GM18873 (cell line): ENCODE results near the gene SRD5A2.
"Not testable (repeated sequence)": the region's sequence is repeated elsewhere in the genome, so short reads cannot be mapped to it uniquely, and the experiment has no call there.

Experiments
- ATAC-seq: cut with Tn5 transposase; IDR thresholded peaks from one replicate; pipeline ENCODE4 v1.9.1; 2021; ENCODE audit warnings: mild to moderate bottlenecking, moderate library complexity, moderate number of reproducible peaks; ENCODE audit not compliant: unreplicated experiment, low FRiP score

The SRD5A2 gene

DNA sequence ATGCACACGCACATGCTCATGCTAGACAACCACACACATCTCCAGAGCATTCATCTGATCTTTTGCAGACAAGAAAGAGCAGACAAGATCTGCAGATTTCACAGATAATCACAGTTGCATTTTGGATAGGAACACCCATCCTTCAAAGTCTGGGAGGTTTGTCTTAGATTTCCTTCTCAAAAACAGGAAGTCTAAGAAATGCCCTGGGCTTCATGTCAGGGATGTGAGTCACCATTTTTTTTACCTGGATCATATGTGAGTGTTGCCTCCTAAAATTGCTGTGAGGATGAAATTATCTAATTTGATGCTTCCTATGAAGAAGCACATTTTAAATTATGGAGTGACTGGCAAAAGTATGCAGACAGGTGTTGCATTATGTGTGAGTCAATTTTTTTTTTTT is 46.1 kb downstream of the SRD5A2 start:
- ATAC-seq: no peak

DNA sequence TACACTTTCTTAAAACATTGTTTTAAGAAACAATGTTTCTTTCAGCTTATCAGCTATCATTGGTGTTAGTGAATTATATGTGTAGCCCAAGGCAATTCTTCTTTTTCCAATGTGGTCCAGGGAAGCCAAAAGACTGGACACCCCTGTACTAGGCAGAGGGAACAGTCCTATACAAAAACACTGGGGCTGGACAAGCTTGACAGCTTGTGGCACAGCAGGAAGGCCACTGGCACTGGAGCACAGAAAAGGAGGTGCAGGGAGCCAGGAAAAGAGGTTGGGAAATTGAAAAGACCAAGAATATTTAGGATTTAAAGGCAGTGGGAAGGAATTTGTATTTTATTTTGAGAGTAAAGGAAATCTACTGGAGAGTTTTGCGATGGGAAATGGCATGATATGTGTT is 47.7 kb downstream of the SRD5A2 start:
- ATAC-seq: no peak

DNA sequence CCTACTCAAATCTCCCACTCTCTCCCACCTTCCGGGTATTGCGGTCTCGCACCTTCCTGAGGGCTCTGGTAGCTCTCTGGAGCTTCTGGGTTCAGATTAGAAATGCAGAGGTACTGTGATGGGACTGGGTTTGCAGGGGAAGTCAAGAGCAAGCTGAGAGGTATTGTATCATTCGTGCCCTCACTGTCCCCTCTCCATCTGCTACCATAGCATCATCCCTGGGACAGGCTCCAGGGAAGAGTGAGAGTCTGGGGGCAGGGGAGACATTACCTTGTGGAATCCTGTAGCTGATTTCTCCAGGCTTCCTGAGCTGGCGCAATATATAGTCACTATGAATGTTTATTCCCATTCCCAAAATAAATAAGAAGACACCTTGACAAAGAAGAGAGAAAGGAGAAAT is 49.6 kb downstream of the SRD5A2 start:
- no peak for ATAC-seq

DNA sequence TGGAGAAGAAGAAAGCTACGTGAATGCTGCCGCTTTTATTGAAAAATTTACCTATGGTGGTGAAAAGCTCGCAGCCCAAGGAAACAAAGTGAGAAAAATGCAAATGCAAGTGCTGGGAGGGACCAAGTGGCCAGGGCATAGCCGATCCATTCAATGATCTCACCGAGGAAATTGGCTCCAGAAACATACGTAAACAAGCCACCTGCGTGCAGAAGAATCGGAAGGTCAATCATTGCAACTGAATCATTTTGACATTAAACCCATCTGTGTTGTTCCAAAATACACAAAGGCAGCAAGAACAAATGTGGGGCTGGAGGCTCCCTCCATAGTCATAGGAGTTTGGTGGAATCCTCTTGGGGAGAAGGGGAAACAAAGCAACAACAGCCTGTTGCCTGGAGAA is 51.5 kb downstream of the SRD5A2 start:
- no peak for ATAC-seq

DNA sequence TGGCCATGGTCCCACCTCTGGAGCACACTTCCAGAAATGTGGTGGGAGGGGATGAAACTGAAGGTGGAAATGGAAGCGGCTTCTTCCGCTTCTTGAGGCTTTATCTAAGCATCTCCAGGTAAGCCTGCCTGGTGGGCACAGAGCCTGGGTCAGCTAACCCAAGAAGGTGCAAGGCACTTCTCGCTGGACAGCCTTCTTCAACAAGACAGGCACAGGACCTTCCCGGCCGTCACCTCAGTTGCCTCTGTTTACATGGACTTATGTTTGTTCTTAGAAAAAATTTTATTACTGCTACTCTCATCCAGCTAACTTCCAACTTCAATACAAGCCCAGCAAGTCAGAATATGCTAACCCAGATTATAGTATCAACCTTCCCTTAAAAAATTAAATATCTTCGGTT is 51.9 kb downstream of the SRD5A2 start:
- ATAC-seq: no peak

DNA sequence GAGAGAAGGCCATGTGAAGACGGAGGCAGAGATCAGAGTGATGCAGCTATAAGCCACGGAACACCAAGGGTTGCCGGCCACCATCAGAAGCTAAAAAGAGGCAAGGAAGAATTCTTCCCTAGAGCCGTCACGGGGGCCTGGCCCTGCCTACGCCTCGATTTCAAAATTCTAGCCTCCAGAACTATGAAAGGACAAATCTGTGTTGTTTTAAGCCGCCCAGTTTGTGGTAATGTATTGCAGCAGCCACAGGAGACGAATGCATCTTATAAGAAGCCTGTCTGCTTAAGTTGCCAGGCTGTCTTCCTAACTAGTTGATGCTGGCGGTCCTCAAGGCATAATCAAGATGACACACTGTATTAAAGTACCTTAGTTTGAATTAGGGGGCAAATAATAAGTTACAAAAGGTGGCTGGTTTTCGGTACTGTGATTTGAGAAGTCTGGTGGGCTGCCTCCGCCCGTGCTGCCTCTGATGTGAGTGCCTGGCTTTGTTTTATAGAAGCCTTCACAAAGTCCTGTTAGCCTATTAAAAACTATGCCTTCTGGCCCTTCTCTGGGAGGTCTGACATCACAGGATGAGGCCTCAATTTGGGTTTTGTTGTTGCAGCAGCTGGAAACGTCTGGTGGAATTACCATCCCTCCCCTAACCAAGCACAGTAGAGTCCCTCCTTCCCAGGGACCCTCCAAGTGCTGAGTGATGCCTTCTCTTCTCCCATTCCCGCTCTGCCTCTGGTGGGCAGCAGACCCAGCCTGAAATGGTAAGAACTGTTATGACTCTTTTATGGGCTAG is 53.6 kb downstream of the SRD5A2 start:
- no peak for ATAC-seq

DNA sequence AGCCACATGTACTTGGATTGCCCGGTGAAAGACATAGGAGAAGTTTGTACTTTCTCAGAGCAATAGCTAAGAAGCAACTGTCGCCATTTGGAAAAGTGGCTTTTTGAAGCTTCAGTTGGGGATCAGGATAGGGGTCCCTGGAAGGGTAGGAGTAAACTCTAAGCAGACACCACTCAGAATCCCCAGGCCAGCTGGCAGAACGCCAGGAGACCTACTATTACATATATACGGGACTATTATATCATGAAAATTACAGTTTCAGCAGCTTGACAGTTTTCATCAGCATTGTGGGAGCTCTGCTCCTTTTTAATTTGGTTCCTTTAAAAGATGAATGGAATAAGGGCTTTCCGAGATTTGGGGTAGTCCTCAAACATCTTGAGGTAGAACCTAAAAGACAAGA is 54.9 kb downstream of the SRD5A2 start:
- no peak for ATAC-seq

DNA sequence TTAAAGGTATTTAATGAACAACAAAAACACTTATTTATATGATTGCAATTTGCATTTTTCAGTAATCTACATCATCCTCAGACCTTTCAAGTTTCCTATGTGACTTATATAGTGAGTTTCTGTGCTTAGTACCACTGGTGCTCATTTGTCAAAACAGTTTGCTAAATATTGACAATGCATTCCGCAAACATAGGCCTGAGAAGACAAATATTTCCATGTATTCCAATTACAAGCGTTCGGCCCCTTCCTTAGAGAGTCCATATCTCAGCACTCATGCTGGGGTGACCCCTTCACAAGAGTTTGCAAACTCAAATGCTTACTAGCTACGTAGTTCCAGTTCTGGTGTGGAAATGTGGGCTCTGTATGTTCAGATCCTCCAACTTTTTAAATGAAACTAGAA is 56.1 kb downstream of the SRD5A2 start:
- no peak for ATAC-seq

DNA sequence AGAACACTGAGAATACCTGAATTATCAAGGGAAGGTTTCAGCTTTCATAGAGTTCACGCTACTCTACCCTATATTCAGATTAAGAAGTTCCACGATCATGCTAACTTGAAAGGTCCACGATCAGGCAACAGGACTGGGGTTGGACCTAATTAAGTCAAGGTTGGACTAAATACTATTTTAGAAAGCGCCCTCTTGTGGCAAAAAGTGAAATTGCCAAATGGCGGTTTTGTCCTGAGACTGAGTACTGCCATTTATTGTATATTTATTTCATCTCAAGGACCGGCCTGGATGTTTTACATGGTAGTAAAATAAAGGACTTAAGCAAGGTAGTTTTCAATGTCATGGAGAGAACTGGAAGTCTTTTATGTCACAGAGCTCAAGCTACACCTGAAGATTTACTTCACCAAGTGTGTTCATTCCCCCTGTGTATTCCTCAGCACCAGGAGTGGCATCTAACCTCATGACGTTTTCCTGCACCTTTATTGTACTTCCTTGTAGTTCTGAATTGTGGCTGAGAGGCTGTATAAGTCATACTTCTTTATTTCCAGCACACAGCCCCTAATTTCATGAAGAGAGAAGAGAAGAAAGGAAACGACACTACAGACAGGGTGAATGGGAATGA is 56.8 kb downstream of the SRD5A2 start:
- no peak for ATAC-seq

DNA sequence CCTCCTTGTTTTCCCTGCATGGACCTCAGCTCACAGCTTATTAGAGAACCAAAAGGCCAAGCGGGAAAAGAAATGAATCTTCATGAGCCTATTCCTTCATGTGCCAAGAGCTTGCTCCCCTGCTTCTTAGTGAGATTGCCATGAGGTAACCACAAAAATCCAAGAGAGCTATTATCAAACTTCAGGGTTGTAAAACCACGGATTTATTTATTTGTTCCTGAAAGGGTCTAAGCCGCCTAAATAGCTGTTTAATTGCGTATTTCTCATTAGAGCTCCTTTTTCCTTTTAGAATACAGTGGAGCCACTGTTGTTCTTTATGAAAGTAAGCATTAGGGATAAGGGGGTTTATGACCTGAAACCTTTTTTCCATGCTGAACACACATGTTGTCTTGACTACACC is 58.0 kb downstream of the SRD5A2 start:
- no peak for ATAC-seq

DNA sequence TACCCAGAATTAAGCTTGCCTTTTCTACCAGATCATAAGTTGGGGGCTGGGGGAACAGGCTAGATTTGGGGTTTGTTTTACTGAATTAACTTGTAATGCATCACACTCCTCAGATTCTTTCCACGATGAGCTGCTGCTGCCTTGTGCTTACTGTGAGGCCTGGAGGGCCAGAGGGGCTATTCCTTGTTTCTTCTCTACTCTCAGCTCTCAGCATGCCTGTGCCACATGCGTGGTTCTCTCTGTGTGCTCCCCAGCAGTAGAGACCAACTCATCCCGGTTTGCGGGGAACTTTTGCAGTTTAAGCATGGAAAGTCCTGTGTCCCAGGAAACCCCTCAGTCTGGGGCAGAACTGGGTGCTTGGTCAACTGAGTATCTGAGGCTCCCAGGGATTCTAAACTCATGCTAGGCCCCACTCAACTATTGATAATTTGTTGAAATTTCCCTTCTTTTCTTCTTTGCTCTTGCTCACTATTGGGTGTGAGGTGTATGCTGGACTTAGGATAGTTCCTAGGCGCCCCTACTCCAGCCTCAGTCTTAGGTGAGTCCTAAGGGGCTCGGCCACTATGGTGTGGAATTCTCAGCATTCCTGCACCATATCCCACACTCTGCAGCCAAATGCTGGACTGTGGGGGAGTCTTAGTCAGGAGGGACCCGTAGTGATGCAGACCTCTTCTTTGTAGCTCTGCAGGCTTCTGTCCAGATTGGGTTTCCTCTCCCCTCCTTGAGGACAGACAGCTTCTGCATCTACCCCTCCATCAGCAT is 63.1 kb downstream of the SRD5A2 start:
- ATAC-seq: no peak

DNA sequence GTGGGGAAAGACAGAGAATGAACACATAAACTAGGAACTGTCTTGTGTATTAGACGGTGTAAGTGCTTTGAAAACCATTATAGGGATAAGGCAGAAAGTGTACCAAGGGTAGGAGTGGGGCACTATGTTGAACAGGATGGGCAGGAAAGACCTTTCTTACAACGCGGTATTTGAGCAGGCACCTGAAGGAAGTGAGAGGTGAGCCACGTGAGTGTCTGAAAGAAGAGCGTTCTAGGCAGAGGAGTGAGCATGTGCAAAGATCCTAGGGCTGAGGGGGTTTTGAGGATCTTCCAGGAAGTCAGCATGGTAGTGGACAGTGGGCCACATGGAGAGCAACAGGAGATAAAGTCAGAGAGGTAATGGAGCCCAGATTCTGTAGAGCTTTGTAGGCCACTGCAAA is 65.2 kb downstream of the SRD5A2 start:
- ATAC-seq: no peak

DNA sequence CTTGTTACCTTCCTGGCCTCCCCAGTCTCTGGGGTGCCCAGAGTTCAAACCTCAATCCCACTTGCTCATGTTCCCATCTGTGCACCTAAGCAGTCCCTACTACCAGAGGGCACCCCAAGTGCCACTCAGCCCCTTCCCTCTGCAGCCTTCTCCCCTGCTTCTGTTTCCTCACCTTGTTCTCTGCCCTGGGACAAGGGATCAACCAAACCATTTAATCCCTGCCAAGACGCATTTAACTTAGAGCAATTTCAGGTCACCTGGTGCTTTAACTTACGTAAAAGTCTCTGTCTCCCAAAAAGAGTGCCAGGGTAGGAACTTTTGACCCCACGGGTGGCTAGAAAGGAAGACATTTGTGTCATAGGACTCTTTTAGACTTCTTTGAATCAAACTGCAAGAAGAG is 67.2 kb downstream of the SRD5A2 start:
- no peak for ATAC-seq

DNA sequence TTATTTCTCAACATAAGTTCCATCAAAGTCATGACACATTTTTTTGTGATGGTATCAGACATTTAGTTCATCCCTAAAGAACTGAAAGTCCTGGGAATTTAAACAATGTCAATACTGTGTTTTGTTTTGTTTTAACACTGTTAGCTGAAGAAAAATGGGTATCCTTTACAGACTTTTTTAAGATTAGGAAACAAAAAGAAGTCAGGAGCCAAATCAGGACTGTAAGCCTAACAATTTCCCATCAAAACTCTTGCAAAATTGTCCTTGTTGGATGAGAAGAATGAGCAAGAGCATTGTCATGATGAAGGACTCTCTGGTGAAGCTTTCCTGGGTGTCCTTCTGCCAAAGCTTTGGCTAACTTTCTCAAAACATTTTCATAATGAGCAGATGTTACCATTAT is 69.4 kb downstream of the SRD5A2 start:
- no peak for ATAC-seq

DNA sequence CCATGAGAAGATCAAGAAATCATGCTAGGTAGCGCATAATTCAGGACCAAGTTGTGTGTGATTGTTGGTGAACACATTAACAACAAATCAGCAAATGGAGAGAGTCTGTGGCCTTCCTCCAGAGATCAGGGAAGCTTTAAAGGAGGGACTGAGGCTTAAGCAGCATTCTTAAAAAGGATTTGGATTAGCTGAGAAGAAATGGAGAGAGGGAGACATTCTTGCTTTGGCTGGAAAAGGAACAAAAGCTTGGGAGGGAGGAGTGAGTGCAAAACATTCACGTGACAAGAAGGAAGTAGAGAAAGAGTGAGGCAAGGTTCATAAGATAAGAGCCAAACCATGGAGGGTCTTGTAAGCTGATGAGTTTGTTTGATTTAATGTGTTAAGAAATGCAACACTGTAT is 75.6 kb downstream of the SRD5A2 start:
- no peak for ATAC-seq

DNA sequence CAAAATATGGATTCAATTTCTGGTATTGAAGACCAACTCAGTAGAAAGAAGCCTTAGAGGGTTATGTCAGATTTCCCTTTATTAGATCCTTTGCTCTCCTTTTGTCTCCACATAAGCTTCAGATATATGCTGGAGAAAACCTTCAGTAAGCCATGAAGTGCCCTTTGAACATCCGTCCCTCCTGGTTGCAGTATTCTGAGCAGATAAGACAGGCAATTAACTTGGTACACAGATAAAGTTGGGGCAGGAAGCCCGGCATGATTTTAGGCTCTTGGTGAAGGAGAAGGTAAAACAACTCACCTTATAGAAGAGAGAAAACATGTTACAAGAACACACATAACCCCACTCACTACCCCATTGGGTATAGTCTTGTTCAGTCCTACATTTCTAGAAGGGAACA is 76.4 kb downstream of the SRD5A2 start:
- ATAC-seq: no peak

DNA sequence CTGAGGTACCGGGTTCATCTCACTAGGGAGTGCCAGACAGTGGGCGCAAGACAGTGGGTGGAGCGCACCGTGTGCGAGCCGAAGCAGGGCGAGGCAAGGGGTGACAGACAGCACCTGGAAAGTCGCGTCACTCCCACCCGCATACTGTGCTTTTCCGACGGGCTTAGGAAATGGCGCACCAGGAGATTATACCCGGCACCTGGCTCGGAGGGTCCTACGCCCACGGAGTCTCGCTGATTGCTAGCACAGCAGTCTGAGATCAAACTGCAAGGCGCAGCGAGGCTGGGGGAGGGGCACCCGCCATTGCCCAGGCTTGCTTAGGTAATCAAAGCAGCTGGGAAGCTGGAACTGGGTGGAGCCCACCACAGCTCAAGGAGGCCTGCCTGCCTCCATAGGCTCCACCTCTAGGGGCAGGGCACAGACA is 84.3 kb downstream of the SRD5A2 start:
- ATAC-seq: not testable (repeated sequence)

DNA sequence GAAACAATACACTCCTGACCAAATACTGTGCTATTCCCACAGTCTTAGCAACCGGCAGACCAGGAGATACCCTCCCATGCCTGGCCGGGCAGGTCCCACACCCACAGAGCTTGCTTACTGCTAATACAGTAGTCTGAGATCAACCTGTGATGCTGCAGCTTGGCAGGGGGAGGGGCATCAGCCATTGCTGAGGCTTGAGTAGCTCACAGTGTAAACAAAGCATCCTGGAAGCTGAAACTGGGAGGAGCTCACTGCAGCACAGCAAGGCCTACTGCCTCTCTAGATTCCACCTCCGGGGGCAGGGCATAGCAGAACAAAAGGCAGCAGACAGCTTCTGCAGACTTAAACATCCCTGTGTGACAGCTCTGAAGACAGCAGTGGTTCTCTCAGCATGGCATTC is 91.4 kb downstream of the SRD5A2 start:
- not testable (repeated sequence) for ATAC-seq

DNA sequence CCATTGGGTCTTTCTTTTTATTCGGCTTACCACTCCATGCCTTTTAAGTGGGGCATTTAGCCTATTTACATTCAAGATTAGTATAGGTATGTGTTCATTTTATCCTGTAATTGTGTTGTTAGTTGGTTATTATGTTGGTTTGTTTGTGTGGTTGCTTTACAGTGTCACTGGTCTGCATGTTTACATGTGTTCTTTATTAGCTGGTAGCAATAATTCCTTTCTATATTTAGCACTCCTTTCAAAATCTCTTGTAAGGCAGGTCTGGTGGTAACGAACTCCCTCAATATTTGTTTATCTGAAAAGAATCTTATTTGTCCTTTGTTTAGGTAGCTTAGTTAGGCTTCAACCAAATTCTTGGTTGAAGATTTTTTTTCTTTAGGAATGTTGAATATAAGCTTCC is 97.5 kb downstream of the SRD5A2 start:
- no peak for ATAC-seq

DNA sequence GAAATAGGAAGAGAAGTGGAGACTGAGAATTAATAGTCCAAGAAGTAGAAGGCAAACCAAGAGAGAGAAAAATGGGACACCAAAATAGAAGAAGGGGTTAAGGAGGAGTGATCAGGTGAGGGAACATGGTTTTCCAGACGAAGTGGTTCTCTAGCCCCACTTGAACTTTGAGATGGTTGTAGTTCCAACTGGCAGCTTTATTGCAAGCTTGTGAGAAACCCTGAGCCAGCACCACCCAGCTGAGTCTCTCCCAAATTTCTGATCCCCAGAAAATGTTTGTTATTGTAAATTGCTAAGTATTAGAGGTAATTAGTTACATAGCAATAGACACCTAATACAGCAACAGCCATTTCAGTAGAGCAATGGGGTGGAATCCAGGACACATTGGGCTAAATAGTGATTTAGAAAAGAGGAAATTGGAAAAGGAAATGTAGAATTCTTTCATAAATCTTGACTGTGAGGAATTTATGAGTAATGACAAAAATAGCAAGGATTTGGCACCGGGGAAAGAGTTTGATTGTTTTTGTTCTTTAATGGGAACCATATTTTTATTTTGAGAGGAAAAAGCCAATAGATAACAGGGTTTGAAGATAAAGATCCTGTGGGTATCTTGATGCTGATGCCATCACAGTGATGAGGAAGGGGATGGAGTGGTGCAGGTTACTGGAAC is 104.1 kb downstream of the SRD5A2 start:
- no peak for ATAC-seq

DNA sequence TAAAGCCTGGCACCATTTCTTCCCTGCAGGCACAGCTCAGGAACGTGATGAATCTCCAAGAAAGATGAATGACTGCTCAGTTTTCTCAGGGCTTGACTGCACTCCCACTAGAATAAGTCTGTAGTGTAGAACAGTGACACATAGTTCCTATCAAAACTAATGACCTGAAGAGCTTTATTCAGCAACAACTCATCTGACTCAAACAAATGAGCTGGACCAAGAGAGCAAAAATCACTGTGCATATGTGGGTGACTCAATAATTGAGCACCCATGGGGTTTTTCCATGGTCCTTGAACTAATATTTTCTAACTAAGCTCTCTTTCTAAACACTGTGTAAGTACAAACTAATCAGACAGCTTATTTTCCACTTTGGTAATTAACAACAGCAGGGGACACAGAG is 105.0 kb downstream of the SRD5A2 start:
- ATAC-seq: no peak
